IMR-90 (cell line): ENCODE data around the gene MRPL19. TPM values are rescaled to one million over a fixed set of nuclear protein-coding genes. Genes with fewer than 3 reads are reported as not detected.

Experiments used
- ATAC-seq: fragments of 200-7000 bp; cut with Tn5 transposase; 2 replicates; pipeline ENCODE4 v1.9.1; 2020; ENCODE audit warnings: low read depth, mild to moderate bottlenecking, moderate library complexity
- BruUV-seq: library from RNA; stranded (reverse); fragments of 400-500 nt; replicated peaks from 2 replicates; lab custom pipeline; 2021; lab: Mats Ljungman, UMichigan
- CTCF ChIA-PET: fragments of 300-600 bp; formaldehyde crosslinking; extraction: SDS; loops from one replicate; lab custom pipeline; 2021; ENCODE audit warnings: antibody characterized with exemption; lab: Yijun Ruan, JAX
- POLR2A ChIA-PET: fragments of 300-600 bp; sonication (Branson Sonifier 250); formaldehyde crosslinking; loops from one replicate; lab custom pipeline; 2022; ENCODE audit warnings: antibody characterized with exemption; ENCODE audit not compliant: unreplicated experiment; lab: Charles Lee
- DNase-seq: peaks from one replicate; pipeline ENCODE4 v3.0.0; 2013
- H2AFZ ChIP-seq: replicated peaks from 2 replicates; pipeline ENCODE3; 2013; ENCODE audit warnings: low read length, mild to moderate bottlenecking; ENCODE audit not compliant: poor library complexity
- H2AK5ac ChIP-seq: 2 replicates; pipeline ENCODE4 v1.6.1; 2013; ENCODE audit warnings: low read depth, low read length, inconsistent platforms
- H2AK9ac ChIP-seq: replicated peaks from 2 replicates; pipeline ENCODE3; 2013; ENCODE audit warnings: mild to moderate bottlenecking, low read depth, low read length, moderate library complexity; ENCODE audit not compliant: poor library complexity
- H2BK120ac ChIP-seq: 2 replicates; pipeline ENCODE4 v1.6.1; 2013; ENCODE audit warnings: low read depth, low read length, inconsistent platforms
- H2BK15ac ChIP-seq: 3 replicates; pipeline ENCODE4 v1.6.1; 2013; ENCODE audit warnings: low read depth, low read length, inconsistent platforms
- H2BK20ac ChIP-seq: 2 replicates; pipeline ENCODE4 v1.6.1; 2013; ENCODE audit warnings: low read depth, mild to moderate bottlenecking, inconsistent platforms, low read length, moderate library complexity
- H2BK5ac ChIP-seq: 2 replicates; pipeline ENCODE4 v1.6.1; 2013; ENCODE audit warnings: mild to moderate bottlenecking, low read depth, low read length, inconsistent platforms; ENCODE audit not compliant: poor library complexity, severe bottlenecking
- H3K14ac ChIP-seq: replicated peaks from 2 replicates; pipeline ENCODE4 v1.6.1; 2013; ENCODE audit warnings: low read depth, low read length, inconsistent platforms
- H3K18ac ChIP-seq: 2 replicates; pipeline ENCODE4 v1.6.1; 2013; ENCODE audit warnings: low read depth, low read length, control low read depth
- H3K23ac ChIP-seq: 2 replicates; pipeline ENCODE4 v1.6.1; 2013; ENCODE audit warnings: low read depth, low read length, inconsistent platforms
- H3K27ac ChIP-seq: 2 replicates; pipeline ENCODE4 v1.5.1; 2013; ENCODE audit warnings: mild to moderate bottlenecking, control low read depth, low read length; ENCODE audit not compliant: insufficient read depth
- H3K27me3 ChIP-seq: 2 replicates; pipeline ENCODE4 v1.6.1; 2013; ENCODE audit warnings: low read length; ENCODE audit not compliant: control insufficient read depth, insufficient read depth
- H3K36me3 ChIP-seq: 2 replicates; pipeline ENCODE4 v1.6.1; 2013; ENCODE audit warnings: low read length, mixed read lengths; ENCODE audit not compliant: control insufficient read depth, insufficient read depth
- H3K4ac ChIP-seq: 2 replicates; pipeline ENCODE4 v1.6.1; 2013; ENCODE audit warnings: low read depth, low read length, inconsistent platforms
- H3K4me1 ChIP-seq: 2 replicates; pipeline ENCODE4 v1.6.1; 2013; ENCODE audit warnings: low read length, mixed read lengths; ENCODE audit not compliant: control insufficient read depth, insufficient read depth
- H3K4me2 ChIP-seq: 2 replicates; pipeline ENCODE4 v1.6.1; 2013; ENCODE audit warnings: low read depth, mild to moderate bottlenecking, control low read depth, low read length, moderate library complexity
- H3K4me3 ChIP-seq: 2 replicates; pipeline ENCODE4 v1.5.1; 2013; ENCODE audit warnings: low read depth, mild to moderate bottlenecking, control low read depth, low read length, moderate library complexity; ENCODE audit not compliant: insufficient read depth
- H3K56ac ChIP-seq: 2 replicates; pipeline ENCODE4 v1.6.1; 2013; ENCODE audit warnings: low read length, inconsistent platforms; ENCODE audit not compliant: insufficient read depth; ENCODE audit errors: extremely low read depth
- H3K79me1 ChIP-seq, 2 experiments: 2 replicates each; pipeline ENCODE4 v1.6.1; 2013; ENCODE audit warnings: low read length in 2 of 2, inconsistent platforms in 1 of 2, low read depth in 1 of 2
- H3K9ac ChIP-seq: 2 replicates; pipeline ENCODE4 v1.6.1; 2013; ENCODE audit warnings: low read depth, low read length, control low read depth
- H3K9me1 ChIP-seq: 2 replicates; pipeline ENCODE4 v1.6.1; 2013; ENCODE audit warnings: low read length, inconsistent platforms; ENCODE audit not compliant: insufficient read depth
- H3K9me3 ChIP-seq: 2 replicates; pipeline ENCODE4 v1.6.1; 2013; ENCODE audit warnings: low read length; ENCODE audit not compliant: control insufficient read depth, insufficient read depth
- H4K20me1 ChIP-seq: 2 replicates; pipeline ENCODE4 v1.6.1; 2013; ENCODE audit warnings: low read length, inconsistent platforms; ENCODE audit not compliant: insufficient read depth
- H4K5ac ChIP-seq: 2 replicates; pipeline ENCODE4 v1.6.1; 2013; ENCODE audit warnings: mild to moderate bottlenecking, low read depth, low read length, control low read depth
- H4K8ac ChIP-seq, 2 experiments: 2 replicates each; pipeline ENCODE4 v1.6.1; 2013; ENCODE audit warnings: low read depth in 2 of 2, low read length in 2 of 2, control low read depth in 1 of 2, inconsistent platforms in 1 of 2
- H4K91ac ChIP-seq: 2 replicates; pipeline ENCODE4 v1.6.1; 2013; ENCODE audit warnings: low read depth, low read length, inconsistent platforms; ENCODE audit not compliant: insufficient read depth
- CEBPB ChIP-seq: IDR thresholded peaks from 2 replicates; pipeline ENCODE4 v1.6.1; 2012; ENCODE audit warnings: low read depth, low read length, improper control_type of control experiment
- CHD1 ChIP-seq: IDR thresholded peaks from 2 replicates; pipeline ENCODE4 v1.6.1; 2012; ENCODE audit warnings: low read depth, low read length, improper control_type of control experiment
- CTCF ChIP-seq: conservative IDR thresholded peaks from 2 replicates; pipeline ENCODE4 v1.5.1; 2012; ENCODE audit warnings: mild to moderate bottlenecking, low read depth, low read length, improper control_type of control experiment
- MAFK ChIP-seq: IDR thresholded peaks from 2 replicates; pipeline ENCODE4 v1.6.1; 2012; ENCODE audit warnings: low read depth, low read length, improper control_type of control experiment
- NFE2L2 ChIP-seq: fragments of 150-350 bp; IDR thresholded peaks from 2 replicates; pipeline ENCODE4 v1.6.1; 2016; ENCODE audit warnings: low read depth, mild to moderate bottlenecking, low read length
- RAD21 ChIP-seq: IDR thresholded peaks from 2 replicates; pipeline ENCODE4 v1.6.1; 2012; ENCODE audit warnings: low read length, improper control_type of control experiment
- RFX5 ChIP-seq: IDR thresholded peaks from 2 replicates; pipeline ENCODE4 v1.8.0; 2012; ENCODE audit warnings: low read depth, mild to moderate bottlenecking, low read length, moderate library complexity
- SMC3 ChIP-seq: fragments of 150-350 bp; IDR thresholded peaks from 2 replicates; pipeline ENCODE4 v1.6.1; 2016; ENCODE audit warnings: low read depth, mild to moderate bottlenecking, antibody characterized with exemption, low read length, moderate library complexity
- WGBS, 2 experiments: methylation state at CpG; one replicate each; pipeline versions ENCODE4 v1.1.5 to v1.1.7; 2013; ENCODE audit warnings: missing lambda C conversion rate in 2 of 2; ENCODE audit not compliant: insufficient read length in 1 of 2; ENCODE audit errors: extremely low coverage in 2 of 2; 5-methylcytosine and 5-hydroxymethylcytosine counted together
- dilution Hi-C: fragments of 300-500 bp; cut with HindIII; formaldehyde crosslinking; loops from one replicate; pipeline ENCODE4 v1.14.3; 2018; ENCODE audit warnings: low sequenced_read_pairs; ENCODE audit not compliant: unreplicated experiment
- in situ Hi-C: fragments of 300-500 bp; cut with MboI; formaldehyde crosslinking; loops from 3 replicates; pipeline ENCODE4 v1.14.3; 2019; ENCODE audit warnings: low sequenced_read_pairs, inconsistent platforms, mixed read lengths
- intact Hi-C: fragments of 100-400 bp; cut with micrococcal nuclease; formaldehyde crosslinking; loops from 2 replicates; pipeline ENCODE4 v1.10.0; 2022
- polyA plus RNA-seq, 3 experiments: library from polyadenylated mRNA; depleted of rRNA; stranded (reverse); fragments of >200 nt; gene quantifications; 2 replicates each; pipeline ENCODE4 v1.2.3, GENCODE V29; 2012; ENCODE audit warnings: low replicate concordance in 1 of 3
- total RNA-seq: library from RNA; depleted of rRNA; stranded (reverse); fragments of >200 nt; gene quantifications from 2 replicates; pipeline ENCODE4 v1.2.3, GENCODE V29; 2012

MRPL19 gene
- total and polyA plus RNA-seq, 2 of the 4 experiments (the other 2 are of a cell fraction), result 24.8 to 28.5 TPM

- intact Hi-C loops, result loop anchor here (1.0 to 5.0 kb wide), 4 partner anchors 163 to 936 kb away; no protein-coding TSS in a partner anchor
- H2BK20ac ChIP-seq, result no peak overlapping the region
- no TSS peak for BruUV-seq
These were observed 18.6 kb upstream of the MRPL19 start for GRCh38 chr2:75627902-75628504.

More at GRCh38 chr2:75627902-75628504, 18.6 kb upstream of the MRPL19 start:
- dilution Hi-C loops, result loop anchor here (25.0 kb wide), 1 partner anchor 166 kb away; no protein-coding TSS in a partner anchor
- no peak overlapping the region for H2BK15ac ChIP-seq
- H3K9me3 ChIP-seq, result no peaks in the 10 kb centered on the region
- ATAC-seq (peak; percentile 97), DNase-seq (peak; percentile 80)
- no peak overlapping the region for H3K56ac ChIP-seq
- H2AK5ac ChIP-seq, result no peak overlapping the region
- H2BK120ac ChIP-seq, result no peak overlapping the region
- no CpG with 5 or more reads among the region's 4 CpGs for WGBS, 2 experiments
- no peak overlapping the region for H3K14ac ChIP-seq
- no peaks in the 10 kb centered on the region for H3K4me1 ChIP-seq
- H2BK5ac ChIP-seq, result no peak overlapping the region
- H3K9me1 ChIP-seq, result no peaks in the 10 kb centered on the region
- H4K5ac ChIP-seq, result no peak overlapping the region
- in situ Hi-C loops, result no loop called here
- TF ChIP-seq RAD21, result peak; percentile 93
- no peak for TF ChIP-seq RFX5
- TF ChIP-seq CTCF, result peak; percentile 90
- no peak for TF ChIP-seq CHD1
- no peak for TF ChIP-seq NFE2L2
- TF ChIP-seq MAFK, result no peak
- TF ChIP-seq SMC3, result peak; percentile 96
- TF ChIP-seq CEBPB, result no peak
- POLR2A ChIA-PET, result no interaction called here
- H3K27me3 ChIP-seq, result peaks cover 18% of the 10 kb centered on the region
- no peak overlapping the region for H4K8ac ChIP-seq
- H3K4me3 ChIP-seq, result no peak overlapping the region
- CTCF ChIA-PET, result interaction anchor here (0.9 to 1.7 kb wide), 16 partner anchors 9 to 168 kb away, joined by 3 to 18 read pairs (median 4); partner anchors contain the start of gene EVA1A
- no peak overlapping the region for H3K4me2 ChIP-seq
- no peak overlapping the region for H3K27ac ChIP-seq
- no peak overlapping the region for H3K9ac ChIP-seq
- no peaks in the 10 kb centered on the region for H4K20me1 ChIP-seq
- no peaks in the 10 kb centered on the region for H3K36me3 ChIP-seq
- H3K79me1 ChIP-seq, result no peaks in the 10 kb centered on the region
- no peak overlapping the region for H4K91ac ChIP-seq
- H2AK9ac ChIP-seq, result no peak overlapping the region
- no peak overlapping the region for H2AFZ ChIP-seq
- no peak overlapping the region for H3K18ac ChIP-seq
- H3K4ac ChIP-seq, result no peak overlapping the region
- H3K23ac ChIP-seq, result no peak overlapping the region
